Heart left ventricle (tissue), 13 donors: Measurements from ENCODE around the gene JOSD2.

Experiments
- CTCF ChIP-seq, 12 donors: fragments of 200-600 bp; sonication (generic) in 4 of 12; IDR thresholded peaks; one replicate each; pipeline versions ENCODE4 v1.5.0 to v1.8.0; 2018 to 2022; ENCODE audit warnings: antibody characterized with exemption in 12 of 12, mild to moderate bottlenecking in 5 of 12
- POLR2A ChIP-seq, 2 donors: fragments of 450-650 bp; IDR thresholded peaks; one replicate each; pipeline ENCODE4 v1.6.1; 2017; ENCODE audit warnings: antibody characterized with exemption in 2 of 2, mild to moderate bottlenecking in 2 of 2, moderate library complexity in 2 of 2
- donor health status: ischemic (EF 13 %, LVEDD 7.1; RV severe dilation, severe dysfunction).
- donor health status: DM: no; HTN: yes; CAD: no.
- donor health status: DM: no; HTN: no; CAD: no.
- donor health status: ischemic (EF 25% LVEDD 6.9; RV normal size, moderate dysfunction).
- donor health status: ischemic (EF 25% LVEDD 5.7; RV mildly dilated, moderate dysfunction).
- donor health status: ischemic (EF 35%, LVEDD 5.7; RV mildly dilated, moderate dysfunction).
- donor health status: nonischemic (EF 11% LVEDD 7.7; RV severe dilation, severe dysfunction).
- donor health status: DM: yes; HTN: yes; CAD: no.
- donor health status: PGD.
- donor health status: ischemic (EF 29% LVEDD 5.4; RV normal size, mild dysfunction).
- donor health status: nonischemic (EF 23%, LVEDD 6.1; RV moderate dilation, normal function).

DNA sequence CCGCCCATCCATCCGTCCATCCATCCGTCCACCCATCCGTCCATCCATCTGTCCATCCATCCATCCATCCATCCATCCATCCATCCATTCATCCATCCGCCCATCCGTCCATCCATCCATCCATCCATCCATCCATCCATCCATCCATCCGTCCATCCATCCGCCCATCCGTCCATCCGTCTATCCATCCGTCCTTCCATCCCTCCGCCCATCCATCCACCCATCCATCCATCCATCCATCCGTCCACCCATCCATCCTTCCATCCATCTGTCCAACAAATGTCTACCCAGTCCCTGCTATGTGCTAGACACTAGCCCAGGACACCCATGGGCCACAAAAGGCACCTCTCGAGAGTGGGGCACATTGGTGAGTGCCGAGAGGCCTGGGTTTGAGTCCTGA is 41.5 kb upstream of the JOSD2 start:
- TF ChIP-seq CTCF (IDR thresholded peaks at IDR 0.05) (no peak), POLR2A (IDR thresholded peaks at IDR 0.05) (no peak)
